ENCODE results near the gene ACAD8.

ACAD8 gene

GRCh38 chr11:134253188-134253993, at the start of gene ACAD8, which contains the start of gene THYN1:
TSS of gene ACAD8 (plus strand) at chr11:134253568. CDS start at chr11:134253601, 33 bp downstream.
TSS of gene THYN1 (minus strand) at chr11:134253352. CDS start at chr11:134252882, 470 bp downstream.
- DNase-seq (ENCODE audit: low read depth) = peak; percentile 91

- DNase-seq (ENCODE audit: low read depth) = no peak
These were observed 47.6 kb upstream of the ACAD8 start for GRCh38 chr11:134205729-134206128.

DNA sequence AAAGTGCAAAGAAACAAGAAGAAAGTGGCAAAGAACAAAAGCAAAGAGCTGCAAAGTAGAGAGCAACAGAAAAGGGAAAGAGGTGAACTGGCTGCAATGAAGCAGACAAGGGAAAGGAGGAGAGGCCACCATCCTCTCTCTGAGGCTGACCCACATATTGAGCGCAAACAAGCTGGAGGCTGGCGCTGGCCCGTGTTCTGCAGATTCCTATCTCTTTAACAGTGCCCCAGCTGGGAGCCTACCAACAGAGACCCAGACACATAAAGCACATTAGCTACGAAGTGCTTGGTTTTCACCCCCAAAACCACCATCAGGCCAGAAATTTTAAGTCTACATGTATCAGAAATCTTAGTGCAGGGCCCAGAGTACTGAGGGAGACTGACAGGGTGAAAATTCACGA, 47.2 kb upstream of the ACAD8 start:
- DNase-seq (ENCODE audit: low read depth) = no peak

DNA sequence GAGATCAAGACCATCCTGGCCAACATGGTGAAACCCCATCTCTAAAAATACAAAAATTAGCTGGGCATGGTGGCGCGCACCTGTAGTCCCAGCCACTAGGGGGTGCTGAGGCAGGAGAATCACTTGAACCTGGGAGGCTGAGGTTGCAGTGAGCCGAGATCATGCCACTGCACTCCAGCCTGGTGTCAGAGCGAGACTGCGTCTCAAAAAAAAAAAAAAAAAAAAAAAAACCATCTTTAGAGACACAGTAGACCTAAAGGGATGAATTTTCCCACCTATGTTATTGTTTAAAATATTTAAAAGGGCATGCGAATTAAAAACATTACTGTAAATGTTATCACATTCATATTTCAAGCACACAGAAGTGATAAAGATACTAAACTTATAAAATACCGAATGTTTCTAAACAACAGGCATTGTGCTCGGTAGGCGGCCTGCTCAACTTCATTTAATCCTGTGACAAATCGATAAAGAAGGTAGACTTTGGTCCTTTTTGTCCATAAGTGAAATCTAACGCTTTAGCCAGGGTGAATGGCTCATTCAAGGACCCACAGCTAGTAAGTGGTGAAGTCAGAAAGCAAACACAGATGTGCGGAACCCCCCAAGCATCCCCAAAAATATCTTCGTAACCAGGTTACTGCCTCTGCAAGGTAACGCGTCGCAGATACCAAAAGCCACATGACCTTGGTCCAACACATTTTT, 45.7 kb upstream of the ACAD8 start:
- no peak for DNase-seq (ENCODE audit: low read depth)

DNA sequence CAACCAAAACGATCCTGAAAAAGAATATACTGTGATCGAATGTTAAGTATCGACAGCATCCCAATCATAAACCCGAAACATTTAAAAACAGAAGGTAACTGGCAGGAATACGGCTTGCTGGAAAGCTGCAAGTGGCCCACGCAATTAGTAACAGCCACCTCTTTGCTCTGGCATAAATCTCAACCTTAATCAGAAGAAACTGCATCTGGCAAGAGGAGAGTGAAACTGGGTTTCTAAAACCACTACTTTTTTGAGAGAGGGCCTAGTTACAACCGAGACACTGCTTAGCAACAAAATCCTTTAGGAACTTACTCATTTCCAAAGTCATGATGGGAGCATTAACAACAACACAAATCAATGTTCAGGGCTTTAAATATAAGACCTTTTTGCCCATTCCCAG, 37.5 kb upstream of the ACAD8 start:
- no peak for DNase-seq (ENCODE audit: low read depth)

DNA sequence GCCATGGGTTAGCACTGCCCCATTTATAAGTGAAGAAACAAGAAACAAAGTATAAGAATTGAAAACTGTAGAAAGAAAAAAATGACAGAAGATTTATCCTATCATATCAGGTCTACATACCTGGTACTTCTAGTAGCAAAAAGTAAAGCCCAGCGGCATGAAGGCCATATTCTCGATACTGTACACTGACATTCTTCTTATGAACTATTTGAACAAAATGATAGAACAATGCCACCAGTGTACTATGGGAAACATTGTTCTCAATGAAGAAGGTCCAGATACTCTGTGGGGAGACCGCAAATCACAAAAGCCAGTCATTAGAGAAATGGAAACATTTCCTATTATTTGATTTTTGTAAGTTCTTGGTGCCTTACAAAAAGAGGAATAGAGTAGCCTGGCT, 36.6 kb upstream of the ACAD8 start:
- DNase-seq (ENCODE audit: low read depth) = no peak

- no peak for DNase-seq (ENCODE audit: low read depth)
These were observed 30.2 kb upstream of the ACAD8 start for GRCh38 chr11:134223121-134223520.

- DNase-seq (ENCODE audit: low read depth) = peak; percentile 89
These were observed 29.3 kb upstream of the ACAD8 start, which contains the start of the genes NCAPD3 and VPS26B for GRCh38 chr11:134223836-134224709. TSS of gene NCAPD3 (minus strand) at chr11:134223967. CDS start at chr11:134223926, 41 bp downstream. TSS of gene VPS26B (plus strand) at chr11:134224671. CDS start at chr11:134225123, 452 bp downstream.

GRCh38 chr11:134224710-134225664, 28.4 kb upstream of the ACAD8 start:
- no peak for DNase-seq (ENCODE audit: low read depth)

DNA sequence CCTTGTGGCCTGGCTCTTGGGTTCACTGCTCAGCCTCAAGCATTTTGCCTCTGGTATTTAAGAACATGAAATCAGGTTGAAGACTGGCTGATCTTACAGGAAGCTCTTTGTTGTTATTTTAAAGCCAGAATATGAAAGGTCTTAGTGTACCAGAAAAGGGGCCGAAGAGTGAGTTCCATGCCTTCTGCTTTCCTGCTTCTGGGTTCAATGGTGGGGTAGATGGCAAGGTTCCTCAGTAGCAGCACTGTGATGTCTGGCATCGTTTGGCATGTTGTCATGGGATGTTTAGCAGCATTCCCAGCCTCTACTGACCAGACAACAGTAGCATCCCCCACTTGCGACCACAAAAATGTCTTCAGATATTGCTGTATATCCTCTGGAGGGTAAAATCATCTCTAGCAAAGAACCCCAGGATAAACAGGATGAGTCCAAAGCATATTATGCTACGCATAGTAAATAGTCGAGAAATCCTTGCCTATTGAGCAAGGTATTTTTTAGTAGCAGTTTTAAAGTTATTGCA, 26.5 kb upstream of the ACAD8 start:
- DNase-seq (ENCODE audit: low read depth) = no peak

- DNase-seq (ENCODE audit: low read depth) = peak; percentile 75
These were observed 24.7 kb upstream of the ACAD8 start for GRCh38 chr11:134228625-134229024.

- DNase-seq (ENCODE audit: low read depth) = no peak
These were observed 24.1 kb upstream of the ACAD8 start for GRCh38 chr11:134229126-134229790.

DNA sequence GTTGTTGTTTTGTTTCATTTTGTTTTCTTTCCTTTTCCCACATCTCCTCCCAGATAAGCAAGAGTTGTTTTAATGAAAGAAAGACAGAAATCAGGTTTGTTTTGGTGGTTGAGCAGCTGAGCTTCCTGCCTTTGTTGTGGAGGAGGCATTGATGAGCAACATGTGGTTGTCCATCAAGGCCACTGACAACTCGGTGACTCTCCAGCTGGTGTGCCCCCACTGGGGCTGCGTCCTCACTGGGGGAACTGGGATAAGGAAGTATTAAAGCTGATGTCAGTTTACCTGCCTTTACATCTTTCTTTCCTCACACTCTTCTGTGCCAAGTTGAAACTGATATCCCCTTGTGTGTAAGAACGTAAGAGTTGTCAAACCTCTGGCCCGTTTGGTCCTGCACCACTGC, 23.0 kb upstream of the ACAD8 start:
- no peak for DNase-seq (ENCODE audit: low read depth)

DNA sequence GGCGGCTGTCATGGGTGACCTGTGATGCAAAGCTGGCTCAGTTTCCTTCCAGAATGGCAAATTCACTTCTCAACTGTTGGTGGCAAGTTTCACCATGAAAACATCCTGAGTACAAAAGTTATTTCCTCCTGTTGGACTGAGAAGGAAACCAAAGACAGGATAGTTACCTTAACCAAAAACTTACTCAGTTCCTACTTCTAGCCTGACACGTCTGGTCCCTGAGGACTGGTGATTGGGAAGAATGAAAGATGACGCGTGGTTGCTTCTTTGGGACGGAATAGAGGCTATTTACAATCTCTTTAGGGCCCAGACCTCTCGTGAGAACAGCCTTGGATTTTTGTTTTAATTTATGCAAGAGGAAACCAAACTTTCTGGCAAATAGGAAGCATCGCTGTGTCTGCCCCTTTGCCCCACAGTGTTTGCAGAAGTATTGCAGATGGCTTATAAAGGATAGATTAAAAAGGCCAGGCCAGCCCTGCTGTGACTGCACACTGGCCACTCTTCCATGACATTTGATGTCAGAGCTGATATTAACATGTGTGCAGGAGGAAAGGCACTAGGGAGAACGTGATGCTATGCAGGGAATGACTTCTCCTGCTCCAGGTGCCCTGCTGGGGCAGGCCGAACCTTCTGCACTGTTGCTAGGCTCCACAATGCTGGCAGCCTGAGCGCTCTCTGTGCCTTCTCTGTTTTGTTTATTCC, 21.3 kb upstream of the ACAD8 start:
- no peak for DNase-seq (ENCODE audit: low read depth)

- no peak for DNase-seq (ENCODE audit: low read depth)
These were observed 19.6 kb upstream of the ACAD8 start for GRCh38 chr11:134233729-134234179.

GRCh38 chr11:134235399-134235798, 18.0 kb upstream of the ACAD8 start:
- no peak for DNase-seq (ENCODE audit: low read depth)

- no peak for DNase-seq (ENCODE audit: low read depth)
These were observed 16.4 kb upstream of the ACAD8 start for GRCh38 chr11:134236834-134237556.

DNA sequence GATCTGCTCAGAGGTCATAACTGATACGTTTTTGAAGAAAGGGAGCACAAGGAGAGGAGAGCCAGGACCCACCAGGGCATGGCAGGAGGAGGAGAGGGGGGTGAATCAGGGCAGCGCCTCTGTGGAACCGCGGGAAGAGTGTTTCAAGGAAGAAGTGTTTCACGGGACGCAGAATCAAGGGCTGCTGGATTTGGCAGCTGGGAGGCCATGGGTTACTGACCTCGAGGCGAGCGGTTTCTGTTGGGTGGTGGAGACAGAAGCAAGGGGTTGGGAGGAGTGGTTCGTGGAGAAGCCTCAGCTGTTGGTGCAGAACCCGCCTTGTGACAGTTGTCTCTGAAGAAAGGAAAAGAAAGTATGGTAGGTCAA, 15.8 kb upstream of the ACAD8 start:
- DNase-seq (ENCODE audit: low read depth) = no peak

DNA sequence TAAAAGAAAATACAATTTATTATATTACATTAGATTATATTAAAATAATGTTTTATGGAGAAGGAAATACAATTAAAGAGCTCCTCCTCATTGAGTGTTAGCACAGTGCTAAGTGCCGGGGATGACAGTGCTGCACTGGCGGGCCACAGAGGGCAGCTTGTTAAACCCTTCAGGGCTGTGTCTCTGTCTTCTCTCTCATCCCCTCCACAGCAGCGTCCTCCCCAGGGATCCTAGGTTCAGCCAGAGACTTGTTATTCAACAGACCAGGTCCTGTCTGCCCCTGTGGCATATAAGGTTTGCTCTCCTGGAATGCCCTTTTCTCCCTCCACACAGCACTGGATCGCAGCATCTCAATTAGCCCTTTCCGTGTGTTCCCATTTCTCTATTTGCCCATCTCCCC, 14.4 kb upstream of the ACAD8 start:
- no peak for DNase-seq (ENCODE audit: low read depth)
